ENCODE results near the gene DRC3. TPM values are rescaled to one million over a fixed set of nuclear protein-coding genes. Genes with fewer than 3 reads are reported as not detected.

DRC3 gene
- polyA plus RNA-seq, 1 donor (not counting 4 experiments of a cell fraction or from before 2014, with no cell fraction given) = 0.69 TPM

DNA sequence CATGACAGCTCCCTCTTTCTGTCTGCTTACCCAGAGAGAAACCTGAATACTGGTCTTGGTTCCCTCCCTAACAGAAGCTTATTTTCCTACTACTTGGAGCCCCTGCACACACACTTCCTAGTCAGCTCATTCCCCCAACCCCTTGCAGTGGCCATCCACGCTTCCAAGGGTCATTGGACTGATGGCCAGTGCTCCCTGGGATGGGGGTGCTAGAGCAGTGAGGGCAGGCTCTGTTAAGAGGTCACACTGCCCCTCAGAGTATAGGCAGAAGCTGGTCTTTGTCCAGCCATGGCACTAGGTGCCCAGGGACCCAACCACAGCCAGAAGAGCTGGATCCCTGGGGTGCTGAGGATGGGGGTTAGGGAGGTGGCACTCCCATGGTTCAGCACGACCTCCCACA is 12.5 kb downstream of the DRC3 start:
- H4K20me1 ChIP-seq (ENCODE audit: control insufficient read depth, extremely low read depth, insufficient read depth, low read length) = no peaks in the 10 kb centered on the region
- no peak overlapping the region for H2AFZ ChIP-seq (ENCODE audit: control insufficient read depth, low read length)
- H3K36me3 ChIP-seq (ENCODE audit: control insufficient read depth in 2 of 2, extremely low read depth in 1 of 2, insufficient read depth in 2 of 2, low read length in 2 of 2) = no peaks in the 10 kb centered on the region
- no peak overlapping the region for H3K27ac ChIP-seq (ENCODE audit: control insufficient read depth, insufficient read depth, low read length)
- TF ChIP-seq, protein P1, sequence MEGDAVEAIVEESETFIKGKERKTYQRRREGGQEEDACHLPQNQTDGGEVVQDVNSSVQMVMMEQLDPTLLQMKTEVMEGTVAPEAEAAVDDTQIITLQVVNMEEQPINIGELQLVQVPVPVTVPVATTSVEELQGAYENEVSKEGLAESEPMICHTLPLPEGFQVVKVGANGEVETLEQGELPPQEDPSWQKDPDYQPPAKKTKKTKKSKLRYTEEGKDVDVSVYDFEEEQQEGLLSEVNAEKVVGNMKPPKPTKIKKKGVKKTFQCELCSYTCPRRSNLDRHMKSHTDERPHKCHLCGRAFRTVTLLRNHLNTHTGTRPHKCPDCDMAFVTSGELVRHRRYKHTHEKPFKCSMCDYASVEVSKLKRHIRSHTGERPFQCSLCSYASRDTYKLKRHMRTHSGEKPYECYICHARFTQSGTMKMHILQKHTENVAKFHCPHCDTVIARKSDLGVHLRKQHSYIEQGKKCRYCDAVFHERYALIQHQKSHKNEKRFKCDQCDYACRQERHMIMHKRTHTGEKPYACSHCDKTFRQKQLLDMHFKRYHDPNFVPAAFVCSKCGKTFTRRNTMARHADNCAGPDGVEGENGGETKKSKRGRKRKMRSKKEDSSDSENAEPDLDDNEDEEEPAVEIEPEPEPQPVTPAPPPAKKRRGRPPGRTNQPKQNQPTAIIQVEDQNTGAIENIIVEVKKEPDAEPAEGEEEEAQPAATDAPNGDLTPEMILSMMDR (optimal IDR thresholded peaks at IDR 0.05 in 1 of 3, IDR thresholded peaks at IDR 0.05 in 1 of 3, conservative IDR thresholded peaks at IDR 0.05 in 1 of 3; ENCODE audit: extremely low read depth in 1 of 3, insufficient read depth in 2 of 3, low read length in 3 of 3) = no peak
- no peak for TF ChIP-seq EZH2 (IDR thresholded peaks at IDR 0.05; ENCODE audit: low read length)
- no peak overlapping the region for H3K9ac ChIP-seq (ENCODE audit: control insufficient read depth, extremely low read depth, insufficient read depth, low read length)
- dilution Hi-C loops (cut with MboI; ENCODE audit: extremely low pct_ligation_motif_present, low sequenced_read_pairs) = no loop called here
- H3K4me2 ChIP-seq (ENCODE audit: control insufficient read depth, extremely low read depth, insufficient read depth, low read depth, low read length) = no peak overlapping the region
- H3K9me1 ChIP-seq (ENCODE audit: control insufficient read depth, extremely low read depth, insufficient read depth, low read length) = no peaks in the 10 kb centered on the region
- DNase-seq (ENCODE audit: low read depth, low spot score) = no peak
- no peaks in the 10 kb centered on the region for H3K27me3 ChIP-seq (ENCODE audit: control insufficient read depth, extremely low read depth, insufficient read depth, low read length)
- H3K4me3 ChIP-seq (ENCODE audit: control insufficient read depth in 2 of 3, extremely low read depth in 1 of 3, insufficient read depth in 2 of 3, low read depth in 1 of 3, low read length in 3 of 3) = no peak overlapping the region
- no peaks in the 10 kb centered on the region for H3K79me2 ChIP-seq (ENCODE audit: control insufficient read depth, insufficient read depth, low read length)
- H3K9me3 ChIP-seq (ENCODE audit: control insufficient read depth, low read depth, low read length) = no peaks in the 10 kb centered on the region
- FAIRE-seq = no peak
- H3K4me1 ChIP-seq (ENCODE audit: control insufficient read depth, extremely low read depth, insufficient read depth, low read length) = peaks cover 7% of the 10 kb centered on the region

DNA sequence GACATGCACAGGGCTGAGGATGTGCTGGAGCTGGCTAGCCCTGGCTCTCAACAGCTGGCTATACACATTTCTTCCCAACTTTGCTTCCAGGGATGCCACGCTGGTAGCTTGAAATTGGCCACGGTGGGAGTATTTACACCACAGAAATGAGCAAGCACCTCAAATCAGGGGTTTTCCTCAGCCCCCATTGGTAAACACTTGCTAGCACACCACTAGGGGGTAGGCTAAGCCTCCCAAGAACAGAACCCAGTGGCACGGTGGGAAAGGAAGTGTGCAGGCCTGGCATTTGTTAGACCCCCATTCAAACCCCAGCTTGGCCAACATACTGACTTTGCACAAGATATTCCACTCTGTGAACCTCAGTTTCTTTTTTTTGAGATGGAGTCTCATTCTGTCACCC is 12.9 kb downstream of the DRC3 start:
- no peaks in the 10 kb centered on the region for H4K20me1 ChIP-seq (ENCODE audit: control insufficient read depth, extremely low read depth, insufficient read depth, low read length)
- dilution Hi-C loops (cut with MboI; ENCODE audit: extremely low pct_ligation_motif_present, low sequenced_read_pairs) = no loop called here
- H3K4me1 ChIP-seq (ENCODE audit: control insufficient read depth, extremely low read depth, insufficient read depth, low read length) = peaks cover 11% of the 10 kb centered on the region

More for the DNA sequence above, 12.9 kb downstream of the DRC3 start:
- no peak for FAIRE-seq
- Histone ChIP-seq H3K9me1 (ENCODE audit: control insufficient read depth, extremely low read depth, insufficient read depth, low read length) (no peaks in the 10 kb centered on the region), H3K36me3 (ENCODE audit: control insufficient read depth in 2 of 2, extremely low read depth in 1 of 2, insufficient read depth in 2 of 2, low read length in 2 of 2) (no peaks in the 10 kb centered on the region), H3K79me2 (ENCODE audit: control insufficient read depth, insufficient read depth, low read length) (no peaks in the 10 kb centered on the region), H2AFZ (ENCODE audit: control insufficient read depth, low read length) (no peak overlapping the region), H3K9me3 (ENCODE audit: control insufficient read depth, low read depth, low read length) (no peaks in the 10 kb centered on the region), H3K9ac (ENCODE audit: control insufficient read depth, extremely low read depth, insufficient read depth, low read length) (no peak overlapping the region), H3K27me3 (ENCODE audit: control insufficient read depth, extremely low read depth, insufficient read depth, low read length) (no peaks in the 10 kb centered on the region), H3K4me3 (ENCODE audit: control insufficient read depth in 2 of 3, extremely low read depth in 1 of 3, insufficient read depth in 2 of 3, low read depth in 1 of 3, low read length in 3 of 3) (no peak overlapping the region), H3K27ac (ENCODE audit: control insufficient read depth, insufficient read depth, low read length) (no peak overlapping the region), H3K4me2 (ENCODE audit: control insufficient read depth, extremely low read depth, insufficient read depth, low read depth, low read length) (no peak overlapping the region)
- TF ChIP-seq, protein P1 (optimal IDR thresholded peaks at IDR 0.05 in 1 of 3, IDR thresholded peaks at IDR 0.05 in 1 of 3, conservative IDR thresholded peaks at IDR 0.05 in 1 of 3; ENCODE audit: extremely low read depth in 1 of 3, insufficient read depth in 2 of 3, low read length in 3 of 3) = peak; percentile 39 to 62 (median 48)
- TF ChIP-seq EZH2 (IDR thresholded peaks at IDR 0.05; ENCODE audit: low read length) = no peak
- no peak for DNase-seq (ENCODE audit: low read depth, low spot score)
